HepG2 (cell line): ENCODE measurements around the gene ULK3.

Experiments used
- CTCF ChIP-seq: sonication (generic); formaldehyde crosslinking; IDR thresholded peaks from 2 replicates; pipeline ENCODE4 v1.5.0; 2020; ENCODE audit warnings: mild to moderate bottlenecking, missing genetic modification reagents, moderate library complexity
- MLX ChIP-seq: IDR thresholded peaks from 2 replicates; pipeline ENCODE4 v1.6.1; 2016
- XRCC5 ChIP-seq: fragments of 200-400 bp; formaldehyde crosslinking; optimal IDR thresholded peaks from 2 replicates; pipeline ENCODE3; 2017; ENCODE audit warnings: mild to moderate bottlenecking, low read length
- ZHX2 ChIP-seq, 2 experiments: sonication (generic) in 1 of 2; formaldehyde crosslinking in 1 of 2; IDR thresholded peaks; 2 replicates each; pipeline versions ENCODE4 v1.6.1 to v1.9.0; 2014 to 2022; ENCODE audit warnings: antibody characterized with exemption in 1 of 2, borderline replicate concordance in 1 of 2, inconsistent platforms in 1 of 2, low read depth in 1 of 2, missing genetic modification reagents in 1 of 2
- ZNF280B ChIP-seq: sonication (generic); formaldehyde crosslinking; IDR thresholded peaks from 2 replicates; pipeline ENCODE4 v1.5.0; 2020; ENCODE audit warnings: missing genetic modification reagents, mild to moderate bottlenecking, borderline replicate concordance
- ZNF501 ChIP-seq: sonication (generic); formaldehyde crosslinking; IDR thresholded peaks from 2 replicates; pipeline ENCODE4 v1.5.1; 2020; ENCODE audit warnings: mild to moderate bottlenecking, moderate library complexity, missing genetic modification reagents

- TF ChIP-seq ZNF501 (CRISPR knock-in tag) (no peak), ZHX2 (IDR thresholded peaks at IDR 0.05; ENCODE audit: low read depth) (no peak), ZHX2 (CRISPR knock-in tag; IDR thresholded peaks at IDR 0.05; ENCODE audit: borderline replicate concordance) (no peak), XRCC5 (no peak), ZNF280B (CRISPR knock-in tag) (no peak), MLX (CRISPR knock-in tag) (no peak), CTCF (CRISPR knock-in tag) (no peak)
Observed at GRCh38 chr15:74864296-74864695, 21.3 kb upstream of the ULK3 start.
